HepG2 (cell line): ENCODE results near the gene NEURL2. TPM values are rescaled to one million over a fixed set of nuclear protein-coding genes. Genes with fewer than 3 reads are reported as not detected.
A peak's percentile ranks its signal among the peaks of the same experiment; 100 is the strongest.

ENCODE experiments used
- ATAC-seq: fragments of 200-7000 bp; cut with Tn5 transposase; 3 replicates; pipeline ENCODE4 v1.9.1; 2020; ENCODE audit warnings: mild to moderate bottlenecking, moderate library complexity
- BruUV-seq: library from RNA; stranded (reverse); fragments of 400-500 nt; replicated peaks from 2 replicates; lab custom pipeline; 2021; lab: Mats Ljungman, UMichigan
- CTCF ChIA-PET: fragments of 300-600 bp; formaldehyde crosslinking; extraction: SDS; loops from one replicate; lab custom pipeline; 2021; ENCODE audit warnings: low total read pairs, inconsistent platforms, low intra/inter-chr PET ratio; lab: Yijun Ruan, JAX
- POLR2A ChIA-PET: fragments of 350-600 bp; sonication (Branson Sonifier 250); formaldehyde crosslinking; loops from one replicate; lab custom pipeline; 2020; ENCODE audit warnings: antibody characterized with exemption, inconsistent platforms; lab: Yijun Ruan, JAX
- DNase-seq: peaks from one replicate; pipeline ENCODE4 v3.0.0-alpha.2; 2015; ENCODE audit warnings: low spot score
- FAIRE-seq: peaks from 3 replicates; lab custom pipeline; 2011; peaks lifted over from hg19 to GRCh38; lab: Jason Lieb, UNC
- H2AFZ ChIP-seq: one replicate; pipeline ENCODE4 v1.6.1; 2011; ENCODE audit warnings: low read length, inconsistent platforms
- H3K27ac ChIP-seq: fragments of 300-600 bp; 3 replicates; pipeline ENCODE4 v1.8.0; 2011; ENCODE audit warnings: mixed run types, mild to moderate bottlenecking, mixed read lengths, low read length, inconsistent platforms; ENCODE audit not compliant: insufficient read depth; ENCODE audit errors: extremely low read length
- H3K27me3 ChIP-seq, 2 experiments: fragments of 200-600 bp in 1 of 2; 2 replicates in 1 of 2; 3 replicates in 1 of 2; pipeline versions ENCODE4 v1.6.0 to v1.8.0; 2011; ENCODE audit warnings: low read length in 2 of 2, mild to moderate bottlenecking in 2 of 2, moderate library complexity in 2 of 2, inconsistent platforms in 1 of 2; ENCODE audit not compliant: insufficient read depth in 2 of 2, control insufficient read depth in 1 of 2
- H3K36me3 ChIP-seq, 2 experiments: fragments of 200-600 bp in 1 of 2; replicated peaks in 1 of 2; 2 replicates in 1 of 2; 3 replicates in 1 of 2; pipeline versions ENCODE4 v1.5.1 to v1.8.0; 2011; ENCODE audit warnings: low read length in 2 of 2, inconsistent platforms in 1 of 2; ENCODE audit not compliant: insufficient read depth in 2 of 2, control insufficient read depth in 1 of 2
- H3K4me1 ChIP-seq: 2 replicates; pipeline ENCODE4 v1.5.1; 2012; ENCODE audit warnings: low read length, inconsistent platforms; ENCODE audit not compliant: insufficient read depth
- H3K4me2 ChIP-seq: 2 replicates; pipeline ENCODE4 v1.6.0; 2011; ENCODE audit warnings: low read depth, low read length, inconsistent platforms
- H3K4me3 ChIP-seq, 3 experiments: fragments of 200-600 bp in 1 of 3; sonication (generic), shearing (Covaris generic) in 1 of 3; replicated peaks in 1 of 3; 2 replicates each; pipeline ENCODE4 v1.5.1; 2011 to 2016; ENCODE audit warnings: low read length in 3 of 3, inconsistent platforms in 2 of 3, low read depth in 2 of 3, mild to moderate bottlenecking in 2 of 3, control low read depth in 1 of 3, mixed read lengths in 1 of 3; ENCODE audit not compliant: insufficient read depth in 1 of 3
- H3K79me2 ChIP-seq: one replicate; pipeline ENCODE4 v1.6.1; 2011; ENCODE audit warnings: low read length, inconsistent platforms; ENCODE audit not compliant: insufficient read depth
- H3K9ac ChIP-seq: 2 replicates; pipeline ENCODE4 v1.6.0; 2011; ENCODE audit warnings: mild to moderate bottlenecking, low read depth, low read length, inconsistent platforms; ENCODE audit not compliant: insufficient read depth
- H3K9me3 ChIP-seq: 2 replicates; pipeline ENCODE4 v1.5.1; 2012; ENCODE audit warnings: mild to moderate bottlenecking, low read length
- H4K20me1 ChIP-seq: 2 replicates; pipeline ENCODE4 v1.6.0; 2011; ENCODE audit warnings: inconsistent platforms, mild to moderate bottlenecking, low read length, moderate library complexity; ENCODE audit not compliant: insufficient read depth
- ATF7-NPFF ChIP-seq: sonication (generic); formaldehyde crosslinking; IDR thresholded peaks from 2 replicates; pipeline ENCODE4 v1.8.1; 2023; ENCODE audit warnings: mild to moderate bottlenecking, low read depth, missing genetic modification reagents, moderate library complexity
- ESRRA ChIP-seq: sonication (generic); formaldehyde crosslinking; IDR thresholded peaks from 2 replicates; pipeline ENCODE4 v1.5.1; 2020; ENCODE audit warnings: mild to moderate bottlenecking, low read depth, missing genetic modification reagents
- FOXP1 ChIP-seq, 2 experiments: fragments of 450-650 bp in 1 of 2; IDR thresholded peaks; 2 replicates each; pipeline ENCODE4 v1.6.1; 2017 to 2018; ENCODE audit warnings: antibody characterized with exemption in 1 of 2
- MYC ChIP-seq: sonication (generic); formaldehyde crosslinking; IDR thresholded peaks from 2 replicates; pipeline ENCODE4 v1.9.0; 2021; ENCODE audit warnings: missing genetic modification reagents, borderline replicate concordance
- RARG ChIP-seq: sonication (generic); formaldehyde crosslinking; IDR thresholded peaks from 2 replicates; pipeline ENCODE4 v1.4.0; 2020; ENCODE audit warnings: low read depth, mild to moderate bottlenecking, missing genetic modification reagents
- RBFOX2 ChIP-seq: fragments of 200-400 bp; formaldehyde crosslinking; IDR thresholded peaks from 2 replicates; pipeline ENCODE4 v1.6.1; 2017; ENCODE audit warnings: low read depth, mild to moderate bottlenecking, low read length
- TCF7 ChIP-seq: sonication (generic); IDR thresholded peaks from 2 replicates; pipeline ENCODE4 v1.6.1; 2016; ENCODE audit warnings: antibody characterized with exemption, low read depth
- ZNF781 ChIP-seq: sonication (generic); formaldehyde crosslinking; IDR thresholded peaks from 2 replicates; pipeline ENCODE4 v1.5.1; 2020; ENCODE audit warnings: borderline replicate concordance, mild to moderate bottlenecking, missing genetic modification reagents; ENCODE audit errors: not compliant biosample characterization
- WGBS: methylation state at CpG from one replicate; pipeline ENCODE4 v1.1.6; 2017; ENCODE audit warnings: low lambda C conversion rate; 5-methylcytosine and 5-hydroxymethylcytosine counted together
- in situ Hi-C: cut with HindIII; loops from 2 replicates; pipeline ENCODE4 v1.10.0; 2017; ENCODE audit warnings: low pct_unique_long_range_greater_than_20kb; ENCODE audit not compliant: extremely low pct_ligation_motif_present
- intact Hi-C: fragments of 100-400 bp; cut with micrococcal nuclease; formaldehyde crosslinking; loops from one replicate; pipeline ENCODE4 v1.10.0; 2022; ENCODE audit not compliant: unreplicated experiment
- polyA plus RNA-seq, 8 experiments: library from polyadenylated mRNA; depleted of rRNA in 3 of 8; stranded (reverse) in 7 of 8; unstranded in 1 of 8; fragments of >200 nt; fragmentation: Illumina TruSeq in 4 of 8; extraction: Trizol in 4 of 8; gene quantifications; 2 replicates each; pipeline versions ENCODE4 v1.2.1 to v1.2.3, GENCODE V29; 2011 to 2016; ENCODE audit warnings: low read depth in 4 of 8, missing spikeins in 1 of 8, mixed read lengths in 1 of 8; ENCODE audit not compliant: insufficient read depth in 1 of 8
- total RNA-seq, 5 experiments: library from RNA; depleted of rRNA; stranded (reverse); fragments of >200 nt; fragmentation: Illumina TruSeq; extraction: Trizol; gene quantifications; 2 replicates each; pipeline ENCODE4 v1.2.3, GENCODE V29; 2016; ENCODE audit warnings: low read depth in 1 of 5

NEURL2 gene
- total and polyA plus RNA-seq, 2 of the 13 experiments (the other 11 are each of a cell fraction or from before 2014, with no cell fraction given): 7.2 to 9.7 TPM

GRCh38 chr20:45851501-45851900 lies 39.5 kb downstream of the NEURL2 start:
- Histone ChIP-seq H3K27me3 (no peaks in the 10 kb centered on the region), H2AFZ (no peak overlapping the region), H3K27ac (no peak overlapping the region), H3K36me3 (peaks cover 2 to 5% of the 10 kb centered on the region in 2 experiments; a peak in 2 of 5 replicates)
- intact Hi-C loops (no loop called here), in situ Hi-C loops (no loop called here)
- no peak for DNase-seq
- CTCF ChIA-PET: no interaction called here
- no peak for FAIRE-seq
- BruUV-seq: no TSS peak
- peak; percentile 30; the same call in 1 of the 2 replicates for TF ChIP-seq RBFOX2
- no peak for TF ChIP-seq MYC (CRISPR knock-in tag)
- TF ChIP-seq, all 625 proteins: peak for 1
- Histone ChIP-seq H3K9ac (no peak overlapping the region), H3K9me3 (no peaks in the 10 kb centered on the region), H3K79me2 (peaks cover under 1% of the 10 kb centered on the region), H3K4me3 (no peak overlapping the region), H3K4me1 (peaks cover 8% of the 10 kb centered on the region), H3K4me2 (no peak overlapping the region), H4K20me1 (no peaks in the 10 kb centered on the region)
- ATAC-seq: no peak
- POLR2A ChIA-PET: interaction anchor here (1.8 to 2.7 kb wide), 2 partner anchors 18 to 39 kb away, joined by 8 to 17 read pairs; partner anchors contain the start of genes CTSA, NEURL2 and SNX21

- Histone ChIP-seq H2AFZ (no peak overlapping the region), H4K20me1 (no peaks in the 10 kb centered on the region), H3K9ac (no peak overlapping the region)
- TF ChIP-seq ATF7-NPFF (CRISPR knock-in tag): 0 out of 2 replicates have a peak, but pooled peaks have one; percentile 50
- no peak for TF ChIP-seq TCF7
- TF ChIP-seq ZNF781: no peak
- no peak for TF ChIP-seq FOXP1 (IDR thresholded peaks at IDR 0.05)
- TF ChIP-seq FOXP1 (CRISPR knock-in tag; IDR thresholded peaks at IDR 0.05): no peak
- no peak for TF ChIP-seq RARG
- TF ChIP-seq ESRRA (CRISPR knock-in tag): no peak
- TF ChIP-seq, all 625 proteins: peak for 1
- DNase-seq: no peak
- Histone ChIP-seq H3K36me3 (peaks cover 5 to 7% of the 10 kb centered on the region in 2 experiments; a peak in 2 of 5 replicates), H3K27ac (no peak overlapping the region), H3K4me1 (peaks cover 7% of the 10 kb centered on the region), H3K9me3 (no peaks in the 10 kb centered on the region), H3K27me3 (no peaks in the 10 kb centered on the region), H3K79me2 (no peaks in the 10 kb centered on the region), H3K4me2 (no peak overlapping the region), H3K4me3 (no peak overlapping the region)
- FAIRE-seq: no peak
- WGBS: 100% methylated on average over 1 of the region's 1 CpG
- no TSS peak for BruUV-seq
- ChIA-PET POLR2A (interaction anchor here (2.7 kb wide), 1 partner anchor 17 kb away, joined by 17 read pairs; the partner anchor contains the start of gene SNX21), CTCF (no interaction called here)
- intact Hi-C loops (no loop called here), in situ Hi-C loops (no loop called here)
- no peak for ATAC-seq
Measured at GRCh38 chr20:45850926-45851325, 40.1 kb downstream of the NEURL2 start.
